Fibroblast of lung (primary cell): Measurements from ENCODE around the gene CDIPT.

Experiments used
- EZH2 ChIP-seq: IDR thresholded peaks from 2 replicates; pipeline ENCODE4 v1.5.1; 2012; ENCODE audit warnings: low read length, control low read depth, mild to moderate bottlenecking; ENCODE audit errors: missing control alignments
- TF ChIP-seq, protein P1 (sequence below), 2 donors: IDR thresholded peaks in 1 of 2; conservative IDR thresholded peaks in 1 of 2; 1 replicate in 1 of 2; 2 replicates in 1 of 2; pipeline ENCODE4 v1.5.1; 2011 to 2012; ENCODE audit warnings: low read length in 2 of 2, control low read depth in 1 of 2, inconsistent platforms in 1 of 2, low read depth in 1 of 2, mild to moderate bottlenecking in 1 of 2

DNA sequence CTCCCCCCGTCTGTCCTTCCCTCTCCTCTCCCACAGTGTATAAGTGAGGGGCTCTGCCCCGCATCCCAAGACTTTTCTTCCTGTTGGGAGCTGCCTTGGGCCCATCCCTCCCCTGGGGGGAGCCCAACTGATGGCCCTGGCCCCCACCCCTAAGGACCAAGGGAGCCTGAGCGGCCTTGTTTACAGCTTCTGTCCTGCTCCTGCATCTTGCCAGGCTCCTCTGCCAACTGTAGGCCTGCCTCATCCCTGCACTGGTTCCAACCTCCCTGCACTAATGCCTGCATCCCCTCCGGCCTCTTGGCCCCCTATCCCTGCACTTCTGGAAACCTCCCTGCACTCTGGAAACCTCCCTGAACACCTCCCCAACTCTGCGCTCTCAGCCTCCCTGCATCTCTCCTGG, 48.4 kb downstream of the CDIPT start:
- TF ChIP-seq EZH2: no peak
- TF ChIP-seq, protein P1, sequence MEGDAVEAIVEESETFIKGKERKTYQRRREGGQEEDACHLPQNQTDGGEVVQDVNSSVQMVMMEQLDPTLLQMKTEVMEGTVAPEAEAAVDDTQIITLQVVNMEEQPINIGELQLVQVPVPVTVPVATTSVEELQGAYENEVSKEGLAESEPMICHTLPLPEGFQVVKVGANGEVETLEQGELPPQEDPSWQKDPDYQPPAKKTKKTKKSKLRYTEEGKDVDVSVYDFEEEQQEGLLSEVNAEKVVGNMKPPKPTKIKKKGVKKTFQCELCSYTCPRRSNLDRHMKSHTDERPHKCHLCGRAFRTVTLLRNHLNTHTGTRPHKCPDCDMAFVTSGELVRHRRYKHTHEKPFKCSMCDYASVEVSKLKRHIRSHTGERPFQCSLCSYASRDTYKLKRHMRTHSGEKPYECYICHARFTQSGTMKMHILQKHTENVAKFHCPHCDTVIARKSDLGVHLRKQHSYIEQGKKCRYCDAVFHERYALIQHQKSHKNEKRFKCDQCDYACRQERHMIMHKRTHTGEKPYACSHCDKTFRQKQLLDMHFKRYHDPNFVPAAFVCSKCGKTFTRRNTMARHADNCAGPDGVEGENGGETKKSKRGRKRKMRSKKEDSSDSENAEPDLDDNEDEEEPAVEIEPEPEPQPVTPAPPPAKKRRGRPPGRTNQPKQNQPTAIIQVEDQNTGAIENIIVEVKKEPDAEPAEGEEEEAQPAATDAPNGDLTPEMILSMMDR (conservative IDR thresholded peaks at IDR 0.05 in 1 of 2, IDR thresholded peaks at IDR 0.05 in 1 of 2; ENCODE audit: low read depth in 1 of 2, low read length in 2 of 2): no peak
